Activated CD8-positive, alpha-beta T cell treated with anti-CD3 and anti-CD28 coated beads for 36 hours (primary cell): ENCODE data around the gene GPR155. TPM values are rescaled to one million over a fixed set of nuclear protein-coding genes. Genes with fewer than 3 reads are reported as not detected.

Experiments
- ATAC-seq: fragments of 200-7000 bp; cut with Tn5 transposase; one replicate; pipeline ENCODE4 v1.10.0; 2021; ENCODE audit warnings: mild to moderate bottlenecking, moderate library complexity
- CTCF ChIA-PET: fragments of 350-600 bp; sonication (Branson Sonifier 250); formaldehyde crosslinking; loops from one replicate; lab custom pipeline; 2021; ENCODE audit warnings: antibody characterized with exemption; lab: Charles Lee
- POLR2A ChIA-PET: fragments of 350-600 bp; sonication (Branson Sonifier 250); formaldehyde crosslinking; loops from one replicate; lab custom pipeline; 2021; ENCODE audit warnings: antibody characterized with exemption; lab: Charles Lee
- DNase-seq: peaks from one replicate; pipeline ENCODE4 v3.0.0-alpha.2; 2020
- H3K27ac Mint-ChIP-seq: one replicate; pipeline ENCODE4 v1.8.0; 2021; ENCODE audit warnings: mild to moderate bottlenecking, mixed read lengths
- H3K27me3 Mint-ChIP-seq: one replicate; pipeline ENCODE4 v1.8.0; 2021; ENCODE audit warnings: mixed read lengths
- H3K36me3 Mint-ChIP-seq: one replicate; pipeline ENCODE4 v1.8.0; 2021; ENCODE audit warnings: low read depth, mixed read lengths
- H3K4me1 Mint-ChIP-seq: one replicate; pipeline ENCODE4 v1.8.0; 2021; ENCODE audit warnings: low read depth, mixed read lengths
- H3K4me3 Mint-ChIP-seq: one replicate; pipeline ENCODE4 v1.8.0; 2021; ENCODE audit warnings: mild to moderate bottlenecking, moderate library complexity, mixed read lengths
- H3K9me3 Mint-ChIP-seq: one replicate; pipeline ENCODE4 v1.8.0; 2021; ENCODE audit warnings: mixed read lengths
- CTCF ChIP-seq: fragments of 200-600 bp; IDR thresholded peaks from one replicate; pipeline ENCODE4 v1.8.0; 2022; ENCODE audit warnings: antibody characterized with exemption, mild to moderate bottlenecking
- intact Hi-C: fragments of 100-400 bp; cut with micrococcal nuclease; formaldehyde crosslinking; loops from one replicate; pipeline ENCODE4 v1.10.0; 2022
- total RNA-seq, 2 experiments: library from RNA; stranded (reverse); gene quantifications; one replicate each; pipeline ENCODE4 v1.2.3, GENCODE V29; 2021

The GPR155 gene
- total RNA-seq, 2 experiments from 2014 or later, result 13.3 to 15.3 TPM

GRCh38 chr2:174450021-174450816, 36.6 kb downstream of the GPR155 start:
- TF ChIP-seq CTCF, result no peak
- ChIA-PET POLR2A (interaction anchor here (1.0 kb wide), 1 partner anchor 97 kb away, joined by 3 read pairs; no protein-coding TSS in a partner anchor), CTCF (interaction anchor here (0.8 to 0.9 kb wide), 2 partner anchors 12 to 109 kb away, joined by 3 to 6 read pairs; no protein-coding TSS in a partner anchor)
- peaks cover 7% of the 10 kb centered on the region for H3K4me1 Mint-ChIP-seq
- H3K36me3 Mint-ChIP-seq, result peaks cover 24% of the 10 kb centered on the region
- intact Hi-C loops, result no loop called here
- H3K27ac Mint-ChIP-seq, result no peak overlapping the region
- no peaks in the 10 kb centered on the region for H3K9me3 Mint-ChIP-seq
- DNase-seq (no peak), ATAC-seq (no peak)
- H3K4me3 Mint-ChIP-seq, result no peak overlapping the region
- H3K27me3 Mint-ChIP-seq, result no peaks in the 10 kb centered on the region

DNA sequence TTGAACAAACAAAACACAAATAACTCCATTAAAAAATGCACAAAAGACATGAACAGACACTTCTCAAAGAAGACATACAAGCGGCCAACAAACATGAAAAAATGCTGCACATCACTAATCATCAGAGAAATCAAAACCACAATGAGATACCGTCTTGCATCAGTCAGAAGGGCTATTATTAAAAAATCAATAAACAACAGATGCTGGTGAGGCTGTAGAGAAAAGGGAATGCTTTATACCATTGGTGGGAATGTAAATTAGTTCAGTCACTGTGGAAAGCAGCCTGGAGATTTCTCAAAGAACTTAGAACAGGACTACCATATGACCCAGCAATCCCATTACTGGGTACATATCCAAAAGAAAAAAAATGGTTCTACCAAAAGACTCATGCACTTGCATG, 37.8 kb downstream of the GPR155 start:
- Mint-ChIP-seq H3K9me3 (no peaks in the 10 kb centered on the region), H3K4me1 (peaks cover 7% of the 10 kb centered on the region), H3K36me3 (peaks cover 31% of the 10 kb centered on the region), H3K27ac (no peak overlapping the region), H3K4me3 (no peak overlapping the region), H3K27me3 (no peaks in the 10 kb centered on the region)
- no peak for TF ChIP-seq CTCF
- DNase-seq (no peak), ATAC-seq (no peak)
- intact Hi-C loops, result no loop called here
- CTCF ChIA-PET, result no interaction called here
- POLR2A ChIA-PET, result no interaction called here

DNA sequence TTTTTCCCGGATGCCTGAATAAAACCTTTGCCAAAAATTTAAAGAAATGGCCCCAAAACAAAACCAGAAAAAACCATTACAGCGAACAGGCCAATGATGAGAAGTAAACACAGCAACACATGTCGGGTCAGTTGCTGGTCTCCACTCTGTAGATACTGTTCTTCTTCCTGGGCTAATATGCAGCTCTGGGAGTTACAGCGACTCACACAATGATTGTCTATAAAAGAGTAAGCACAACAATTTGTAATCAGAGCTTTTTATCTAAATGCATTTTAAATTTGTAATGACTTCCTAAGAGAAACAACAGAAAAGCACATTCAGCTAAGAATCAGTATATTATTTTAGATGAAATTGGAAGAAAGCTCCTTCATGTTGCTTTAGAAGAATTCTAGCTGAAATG, 40.3 kb downstream of the GPR155 start:
- no peaks in the 10 kb centered on the region for H3K9me3 Mint-ChIP-seq
- ChIA-PET POLR2A (interaction anchor here (1.0 kb wide), 1 partner anchor 52 kb away, joined by 3 read pairs; no protein-coding TSS in a partner anchor), CTCF (interaction anchor here (1.4 to 3.4 kb wide), 2 partner anchors 16 to 100 kb away, joined by 3 to 12 read pairs; no protein-coding TSS in a partner anchor)
- DNase-seq (no peak), ATAC-seq (no peak)
- no peak overlapping the region for H3K4me3 Mint-ChIP-seq
- H3K27me3 Mint-ChIP-seq, result no peaks in the 10 kb centered on the region
- intact Hi-C loops, result no loop called here
- no peak overlapping the region for H3K27ac Mint-ChIP-seq
- no peak for TF ChIP-seq CTCF
- H3K4me1 Mint-ChIP-seq, result peaks cover 7% of the 10 kb centered on the region
- H3K36me3 Mint-ChIP-seq, result peaks cover 22% of the 10 kb centered on the region

DNA sequence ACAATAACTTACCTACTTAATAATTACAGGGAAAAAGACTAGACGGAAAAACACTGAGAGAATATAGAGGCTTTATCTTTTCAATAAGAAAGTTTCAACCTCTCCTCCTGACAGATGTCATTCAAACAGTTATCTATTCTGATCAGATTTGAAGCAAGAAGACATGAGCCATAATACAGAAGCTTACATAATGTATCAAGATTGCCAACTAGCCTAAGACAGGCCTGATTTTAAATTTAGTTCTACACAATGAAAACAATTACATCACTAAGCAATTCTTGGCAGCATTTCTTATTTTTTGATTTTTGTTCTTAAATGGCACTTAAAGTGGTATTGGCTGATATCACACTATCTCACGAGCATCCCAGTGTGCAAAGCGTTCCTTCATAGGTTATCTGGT, 41.6 kb downstream of the GPR155 start:
- no peak for DNase-seq
- no peaks in the 10 kb centered on the region for H3K9me3 Mint-ChIP-seq
- ChIA-PET CTCF (interaction anchor here (0.9 to 3.4 kb wide), 4 partner anchors 18 to 129 kb away, joined by 3 to 12 read pairs (median 4); no protein-coding TSS in a partner anchor), POLR2A (no interaction called here)
- H3K36me3 Mint-ChIP-seq, result peaks cover 22% of the 10 kb centered on the region
- no peak overlapping the region for H3K27ac Mint-ChIP-seq
- no peak for ATAC-seq
- H3K27me3 Mint-ChIP-seq, result no peaks in the 10 kb centered on the region
- intact Hi-C loops, result no loop called here
- H3K4me1 Mint-ChIP-seq, result peaks cover 3% of the 10 kb centered on the region
- H3K4me3 Mint-ChIP-seq, result no peak overlapping the region
- TF ChIP-seq CTCF, result no peak

DNA sequence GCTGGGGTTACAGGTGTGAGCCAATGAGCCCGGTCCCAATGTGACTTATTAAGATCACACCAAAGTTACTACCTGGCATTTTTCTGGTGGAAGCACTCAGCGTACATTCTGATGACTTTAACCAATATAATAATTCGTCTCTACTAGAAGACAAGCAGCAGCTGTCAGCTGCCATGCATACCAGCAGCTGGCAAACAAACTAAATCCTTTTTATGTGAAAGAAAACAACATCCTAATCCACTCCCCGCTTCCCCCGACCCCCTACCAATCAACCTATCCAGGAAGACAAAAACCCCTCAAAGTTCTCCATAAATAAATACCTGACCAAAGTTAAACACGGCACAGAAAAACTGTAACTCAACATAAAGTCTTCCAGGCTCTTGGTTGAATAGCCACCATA, 42.1 kb downstream of the GPR155 start:
- no peaks in the 10 kb centered on the region for H3K9me3 Mint-ChIP-seq
- no peak for DNase-seq
- H3K36me3 Mint-ChIP-seq, result peaks cover 24% of the 10 kb centered on the region
- H3K4me3 Mint-ChIP-seq, result no peak overlapping the region
- intact Hi-C loops, result no loop called here
- TF ChIP-seq CTCF, result no peak
- ChIA-PET POLR2A (no interaction called here), CTCF (interaction anchor here (0.9 to 3.4 kb wide), 4 partner anchors 18 to 129 kb away, joined by 3 to 12 read pairs (median 4); no protein-coding TSS in a partner anchor)
- no peaks in the 10 kb centered on the region for H3K27me3 Mint-ChIP-seq
- no peak overlapping the region for H3K27ac Mint-ChIP-seq
- H3K4me1 Mint-ChIP-seq, result no peaks in the 10 kb centered on the region
- ATAC-seq, result no peak
